GM21717 (cell line): ENCODE measurements around the gene ARHGAP15.

Experiments
- ATAC-seq: cut with Tn5 transposase; IDR thresholded peaks from one replicate; pipeline ENCODE4 v1.9.1; 2021; ENCODE audit warnings: mild to moderate bottlenecking, moderate library complexity; ENCODE audit not compliant: unreplicated experiment

ARHGAP15 gene

GRCh38 chr2:143392358-143392757 lies 263.1 kb downstream of the ARHGAP15 start:
- no peak for ATAC-seq

GRCh38 chr2:143394062-143394461 lies 264.8 kb downstream of the ARHGAP15 start:
- no peak for ATAC-seq

GRCh38 chr2:143397884-143398614 lies 268.8 kb downstream of the ARHGAP15 start:
- peak; percentile 78 for ATAC-seq

GRCh38 chr2:143398781-143399180 lies 269.6 kb downstream of the ARHGAP15 start:
- no peak for ATAC-seq

- no peak for ATAC-seq
These were observed 270.4 kb downstream of the ARHGAP15 start for GRCh38 chr2:143399631-143400069.

- ATAC-seq = no peak
These were observed 272.6 kb downstream of the ARHGAP15 start for GRCh38 chr2:143401861-143402260.

GRCh38 chr2:143402451-143402850 lies 273.2 kb downstream of the ARHGAP15 start:
- ATAC-seq = no peak

GRCh38 chr2:143410082-143410897 lies 281.1 kb downstream of the ARHGAP15 start:
- no peak for ATAC-seq

- no peak for ATAC-seq
These were observed 286.4 kb downstream of the ARHGAP15 start for GRCh38 chr2:143415571-143415970.

- no peak for ATAC-seq
These were observed 288.2 kb downstream of the ARHGAP15 start for GRCh38 chr2:143417428-143417827.

GRCh38 chr2:143420313-143420712 lies 291.1 kb downstream of the ARHGAP15 start:
- no peak for ATAC-seq

- ATAC-seq = peak; percentile 92
These were observed 293.5 kb downstream of the ARHGAP15 start for GRCh38 chr2:143422681-143423080.

- ATAC-seq = no peak
These were observed 296.7 kb downstream of the ARHGAP15 start for GRCh38 chr2:143425896-143426295.

GRCh38 chr2:143426296-143426695 lies 297.1 kb downstream of the ARHGAP15 start:
- no peak for ATAC-seq

GRCh38 chr2:143428700-143429099 lies 299.5 kb downstream of the ARHGAP15 start:
- no peak for ATAC-seq

- ATAC-seq = no peak
These were observed 300.9 kb downstream of the ARHGAP15 start for GRCh38 chr2:143429932-143430679.

- ATAC-seq = no peak
These were observed 302.1 kb downstream of the ARHGAP15 start for GRCh38 chr2:143431316-143431715.

GRCh38 chr2:143433251-143433650 lies 304.0 kb downstream of the ARHGAP15 start:
- no peak for ATAC-seq

- ATAC-seq = no peak
These were observed 304.6 kb downstream of the ARHGAP15 start for GRCh38 chr2:143433840-143434239.

- no peak for ATAC-seq
These were observed 305.2 kb downstream of the ARHGAP15 start for GRCh38 chr2:143434445-143434844.

GRCh38 chr2:143435131-143435530 lies 305.9 kb downstream of the ARHGAP15 start:
- no peak for ATAC-seq
